ENCODE measurements around the gene INVS.
"Not testable (repeated sequence)": the region's sequence is repeated elsewhere in the genome, so short reads cannot be mapped to it uniquely, and the experiment has no call there.

The INVS gene

DNA sequence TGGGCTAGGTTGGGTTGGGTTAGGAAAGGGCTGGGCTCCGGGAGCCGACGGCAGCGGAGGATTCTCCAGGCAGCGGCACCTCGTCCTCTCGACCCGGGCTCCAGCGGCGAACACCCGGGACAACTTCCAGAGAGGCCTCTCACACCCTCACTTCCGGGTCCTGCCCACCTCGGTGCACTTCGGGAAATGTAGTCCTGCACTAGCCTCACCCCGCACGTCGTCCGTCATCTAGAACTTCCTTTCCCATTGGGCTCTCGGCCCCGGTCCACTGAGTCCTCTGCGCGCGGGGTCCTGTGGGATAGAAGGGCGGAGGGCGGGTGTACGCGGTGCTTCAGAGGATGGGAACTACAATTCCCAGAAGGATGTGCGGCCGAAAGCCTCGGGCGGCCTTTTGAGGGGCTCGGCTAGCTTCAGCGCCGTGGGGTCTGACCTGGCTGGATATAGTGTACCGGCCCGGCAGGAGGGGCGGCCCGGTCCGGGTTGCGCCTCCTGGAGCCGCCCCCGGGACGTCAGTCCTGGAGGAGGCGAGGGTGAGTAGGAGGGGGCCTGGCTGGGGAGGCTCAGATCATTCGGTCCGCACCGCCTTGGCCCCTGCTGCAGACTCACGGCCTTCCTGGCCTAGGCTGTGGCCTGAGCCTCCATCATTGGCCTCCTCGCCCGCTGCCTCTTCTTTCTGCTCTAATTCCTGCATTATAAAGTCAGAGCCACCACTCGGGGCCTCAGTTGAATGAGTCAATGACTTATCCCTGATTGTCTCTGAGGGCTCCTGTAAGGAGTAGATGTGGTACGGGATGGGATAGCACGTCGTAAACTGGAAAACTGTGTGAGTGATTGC lies at the start of gene INVS, which contains the start of gene ERP44:
Gene INVS, plus strand, starts transcription at position 357 of the 835 bp plus-strand sequence. CDS start 5,279 bp downstream, outside the sequence.
Gene ERP44, minus strand, starts transcription at position 114 of the 835 bp plus-strand sequence. CDS start 160 bp downstream, outside the sequence.
- DNase-seq = peak; percentile 98

GRCh38 chr9:100049551-100049950 lies 49.5 kb upstream of the INVS start:
- no peak for DNase-seq

DNA sequence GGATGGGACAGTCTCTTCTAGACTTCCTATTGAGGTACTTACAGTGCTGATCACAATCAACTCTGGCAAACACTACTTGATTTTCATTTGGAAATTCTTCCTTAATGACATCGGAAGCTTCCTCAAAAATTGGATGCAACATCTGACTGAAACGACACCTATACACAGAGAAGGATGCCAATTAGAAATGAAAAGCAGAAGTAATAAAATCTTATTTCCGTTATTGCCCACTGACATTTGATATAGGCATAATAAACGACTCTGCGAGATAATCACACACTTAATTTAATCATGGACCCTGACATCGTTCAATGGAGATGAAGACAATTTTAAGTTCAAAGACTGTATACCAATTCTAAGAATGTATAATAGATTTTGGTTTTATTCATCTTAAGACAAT lies 46.7 kb upstream of the INVS start:
- no peak for DNase-seq

DNA sequence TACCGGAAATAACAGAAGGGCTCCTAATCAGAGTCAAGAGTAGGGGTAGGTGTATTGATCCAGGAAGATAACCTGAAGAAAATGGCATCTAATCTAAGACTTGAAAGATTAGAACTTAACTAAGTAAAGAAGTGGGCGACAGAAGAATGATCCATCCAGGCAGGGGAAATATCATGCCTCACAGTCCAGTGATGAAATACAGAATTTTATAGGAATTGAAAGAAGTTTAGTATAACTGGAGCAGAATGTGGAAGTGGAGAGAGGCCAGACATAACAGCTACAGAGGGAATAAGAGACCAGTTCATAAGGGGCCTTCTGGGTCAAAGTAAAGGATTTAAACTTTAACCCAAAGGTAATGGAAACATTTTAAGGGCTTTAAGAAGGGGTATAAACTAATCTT lies 42.5 kb upstream of the INVS start:
- DNase-seq = no peak

GRCh38 chr9:100057624-100058023 lies 41.4 kb upstream of the INVS start:
- no peak for DNase-seq

DNA sequence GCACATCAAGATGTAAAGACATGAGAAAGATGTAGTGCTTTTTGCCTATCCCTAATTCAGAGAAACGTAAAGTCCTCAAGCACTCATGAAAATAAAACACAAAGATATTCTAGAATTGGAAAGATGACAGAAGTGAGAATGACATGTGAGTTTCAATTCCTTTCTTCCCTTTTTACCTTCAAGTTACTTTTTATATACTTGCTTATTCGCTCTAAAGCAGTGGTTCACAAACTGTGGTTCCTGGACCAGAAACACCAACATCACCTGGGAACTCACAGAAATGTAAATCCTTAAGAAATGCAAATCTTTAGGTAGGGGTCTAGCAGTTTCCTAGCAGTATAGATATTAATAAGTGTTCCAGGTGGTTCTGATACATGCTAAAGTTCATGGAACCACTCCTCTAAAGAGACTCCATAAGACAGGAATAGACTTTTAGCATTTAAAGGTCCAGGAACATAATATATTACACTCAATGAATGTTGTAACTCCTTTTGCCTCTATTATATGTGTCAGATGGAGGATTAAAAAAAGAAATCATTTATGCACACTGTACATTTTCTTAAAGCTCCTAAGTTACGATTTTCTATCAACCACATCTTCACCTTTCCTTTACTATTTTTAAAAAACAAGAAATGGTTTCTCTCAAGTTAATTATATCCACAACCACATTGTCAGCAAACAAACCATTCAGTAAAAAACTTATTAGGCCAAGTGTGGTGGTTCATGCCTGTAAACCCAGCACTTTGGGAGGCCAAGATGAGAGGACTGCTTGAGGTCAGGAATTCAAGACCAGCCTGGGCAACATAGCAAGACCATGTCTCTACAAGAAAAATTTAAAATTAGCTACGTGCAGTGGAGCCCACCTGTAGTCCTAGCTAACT lies 40.1 kb upstream of the INVS start:
- no peak for DNase-seq

- not testable (repeated sequence) for DNase-seq
These were observed 36.4 kb upstream of the INVS start for GRCh38 chr9:100062683-100063082.

GRCh38 chr9:100063185-100063584 lies 35.9 kb upstream of the INVS start:
- no peak for DNase-seq

GRCh38 chr9:100064872-100065581 lies 34.0 kb upstream of the INVS start:
- DNase-seq = no peak

GRCh38 chr9:100066539-100066938 lies 32.5 kb upstream of the INVS start:
- no peak for DNase-seq

GRCh38 chr9:100067990-100068389 lies 31.1 kb upstream of the INVS start:
- DNase-seq = not testable (repeated sequence)

DNA sequence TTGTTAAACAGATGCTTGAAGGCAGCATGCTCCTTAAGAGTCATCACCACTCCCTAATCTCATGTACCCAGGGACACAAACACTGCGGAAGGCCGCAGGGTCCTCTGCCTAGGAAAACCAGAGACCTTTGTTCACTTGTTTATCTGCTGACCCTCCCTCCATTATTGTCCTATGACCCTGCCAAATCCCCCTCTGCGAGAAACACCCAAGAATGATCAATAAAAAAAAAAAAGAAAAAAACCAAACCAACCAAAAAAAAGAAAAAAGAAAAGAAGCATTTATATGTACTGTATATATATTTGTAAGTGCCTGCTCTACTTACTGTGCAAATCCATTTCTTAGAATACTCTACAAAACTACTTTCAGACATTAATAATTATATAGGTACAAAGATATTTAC lies 30.0 kb upstream of the INVS start:
- not testable (repeated sequence) for DNase-seq

DNA sequence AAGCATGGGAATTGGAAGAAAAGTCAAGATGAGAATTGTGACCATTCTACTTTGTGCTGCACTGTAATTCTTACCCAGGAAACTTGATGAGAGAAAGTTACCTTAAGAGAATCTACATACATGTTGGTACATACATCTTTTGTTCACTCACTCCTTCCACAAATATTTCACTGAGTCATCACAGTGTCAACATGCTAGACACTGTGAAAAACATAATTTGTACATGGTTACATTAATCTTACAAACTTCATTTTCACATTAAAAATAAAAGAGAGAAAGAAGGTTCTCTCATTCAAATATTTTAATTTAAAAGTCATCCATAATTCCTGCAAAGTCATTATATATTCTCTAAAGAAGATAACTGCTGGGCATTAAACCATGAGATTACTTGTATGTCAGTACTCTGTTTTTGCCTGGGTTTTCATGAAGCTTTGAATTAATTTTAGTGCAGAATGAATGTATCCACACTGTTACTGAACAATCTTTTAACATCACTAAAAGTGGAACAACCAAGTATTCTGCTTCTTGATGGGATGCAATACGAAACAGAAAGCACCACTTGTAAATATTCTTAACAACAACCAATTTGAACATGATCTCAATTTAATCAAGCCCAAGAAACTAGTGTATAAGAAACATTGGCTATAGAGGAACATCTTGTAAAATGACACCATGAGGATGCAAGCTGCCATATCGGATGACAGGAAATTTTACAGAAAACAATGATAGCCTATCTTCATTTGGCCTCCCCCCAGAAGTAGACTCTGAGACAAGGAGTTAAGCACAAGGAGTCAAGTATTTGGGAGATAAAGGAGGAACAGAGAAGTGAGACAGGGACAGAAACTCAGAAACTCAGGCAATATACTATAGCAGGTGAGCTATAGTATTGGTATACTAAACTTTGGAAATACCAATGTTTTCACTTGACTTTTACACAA lies 28.7 kb upstream of the INVS start:
- no peak for DNase-seq

DNA sequence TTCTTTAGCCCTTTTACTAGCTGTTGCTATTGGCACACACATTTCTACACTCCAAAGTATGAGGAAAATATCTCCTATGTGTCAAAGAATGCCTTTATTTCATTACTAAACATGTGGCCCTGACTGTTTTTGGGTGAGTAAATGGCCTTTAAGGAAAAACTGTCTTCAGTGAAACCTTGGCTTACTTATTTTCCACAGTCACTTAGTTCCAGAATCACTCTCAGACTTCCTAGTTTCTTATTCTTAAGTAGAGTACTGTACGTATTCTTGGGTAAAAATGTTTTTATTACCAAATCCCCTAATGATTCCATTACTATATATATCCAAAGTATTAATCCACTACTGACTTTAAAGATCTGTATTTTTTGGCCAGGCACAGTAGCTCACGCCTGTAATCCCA lies 27.8 kb upstream of the INVS start:
- DNase-seq = no peak

GRCh38 chr9:100072805-100073204 lies 26.2 kb upstream of the INVS start:
- DNase-seq = no peak

DNA sequence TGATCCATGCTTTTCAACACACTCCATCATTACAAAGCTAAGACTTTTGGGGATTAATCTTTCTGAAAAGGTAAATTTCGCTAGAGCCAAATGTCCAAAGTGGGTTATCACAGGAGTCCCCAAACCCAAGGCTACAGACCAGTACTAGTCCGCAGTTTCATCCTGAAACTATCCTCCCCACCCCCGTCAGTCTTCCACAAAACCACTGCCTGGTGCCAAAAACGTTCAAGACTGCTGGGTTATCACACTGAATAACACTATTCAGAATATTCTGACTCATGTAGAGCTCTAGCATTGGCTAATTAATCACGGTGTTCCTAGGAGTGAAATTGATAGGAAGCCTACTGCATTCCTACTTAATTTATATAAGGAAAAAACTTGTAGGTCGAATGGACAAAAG lies 24.9 kb upstream of the INVS start:
- DNase-seq = no peak

GRCh38 chr9:100074989-100075388 lies 24.1 kb upstream of the INVS start:
- DNase-seq = no peak

- DNase-seq = not testable (repeated sequence)
These were observed 22.8 kb upstream of the INVS start for GRCh38 chr9:100076256-100076655.

- DNase-seq = no peak
These were observed 16.3 kb upstream of the INVS start for GRCh38 chr9:100082782-100083181.

GRCh38 chr9:100083448-100084127 lies 15.5 kb upstream of the INVS start:
- no peak for DNase-seq

- DNase-seq = no peak
These were observed 15.0 kb upstream of the INVS start for GRCh38 chr9:100084128-100084453.

Measured in CD4-positive, alpha-beta T cell treated with Interleukin-17A for 1 hour (primary cell).